Astrocyte of the spinal cord (primary cell): ENCODE results near the gene PRKG1.

ENCODE experiments used
- DNase-seq: peaks from one replicate; pipeline ENCODE4 v3.0.0; 2011; ENCODE audit warnings: low read depth, low spot score
- H3K4me3 ChIP-seq: 2 replicates; pipeline ENCODE4 v1.5.1; 2011; ENCODE audit warnings: low read depth, mild to moderate bottlenecking, low read length, moderate library complexity
- CTCF ChIP-seq: IDR thresholded peaks from 2 replicates; pipeline ENCODE4 v1.5.1; 2012; ENCODE audit warnings: low read depth, mild to moderate bottlenecking, low read length, inconsistent platforms
- in situ Hi-C: cut with HindIII; loops from 2 replicates; pipeline ENCODE4 v1.10.0; 2017; ENCODE audit warnings: low sequenced_read_pairs

PRKG1 gene

GRCh38 chr10:51090190-51090589 is 15.9 kb downstream of the PRKG1 start:
- H3K4me3 ChIP-seq: no peak overlapping the region
- in situ Hi-C loops: no loop called here
- TF ChIP-seq CTCF: no peak
- DNase-seq: no peak

- in situ Hi-C loops: no loop called here
- DNase-seq: peak; percentile 49
- TF ChIP-seq CTCF: no peak
Measured at GRCh38 chr10:51092402-51092801, 18.1 kb downstream of the PRKG1 start.

GRCh38 chr10:51095444-51095843 is 21.2 kb downstream of the PRKG1 start:
- TF ChIP-seq CTCF: no peak
- no peak overlapping the region for H3K4me3 ChIP-seq
- in situ Hi-C loops: no loop called here
- DNase-seq: no peak

More at GRCh38 chr10:51092402-51092801, 18.1 kb downstream of the PRKG1 start:
- no peak overlapping the region for H3K4me3 ChIP-seq

- in situ Hi-C loops: no loop called here
- TF ChIP-seq CTCF: no peak
- no peak for DNase-seq
Measured at GRCh38 chr10:51097546-51097945, 23.3 kb downstream of the PRKG1 start.

GRCh38 chr10:51100221-51100620 is 25.9 kb downstream of the PRKG1 start:
- no peak for TF ChIP-seq CTCF
- DNase-seq: no peak

More at GRCh38 chr10:51097546-51097945, 23.3 kb downstream of the PRKG1 start:
- no peak overlapping the region for H3K4me3 ChIP-seq

GRCh38 chr10:51103554-51104217 is 29.4 kb downstream of the PRKG1 start:
- no peak overlapping the region for H3K4me3 ChIP-seq
- TF ChIP-seq CTCF: no peak
- in situ Hi-C loops: no loop called here
- no peak for DNase-seq

More at GRCh38 chr10:51100221-51100620, 25.9 kb downstream of the PRKG1 start:
- H3K4me3 ChIP-seq: no peak overlapping the region
- in situ Hi-C loops: no loop called here
